G401.6 (cell line): ENCODE results near the gene ZFPM1.

Source experiments
- FAIRE-seq: peaks from 2 replicates; lab custom pipeline; 2012; peaks lifted over from hg19 to GRCh38; lab: Jason Lieb, UNC

The ZFPM1 gene

DNA sequence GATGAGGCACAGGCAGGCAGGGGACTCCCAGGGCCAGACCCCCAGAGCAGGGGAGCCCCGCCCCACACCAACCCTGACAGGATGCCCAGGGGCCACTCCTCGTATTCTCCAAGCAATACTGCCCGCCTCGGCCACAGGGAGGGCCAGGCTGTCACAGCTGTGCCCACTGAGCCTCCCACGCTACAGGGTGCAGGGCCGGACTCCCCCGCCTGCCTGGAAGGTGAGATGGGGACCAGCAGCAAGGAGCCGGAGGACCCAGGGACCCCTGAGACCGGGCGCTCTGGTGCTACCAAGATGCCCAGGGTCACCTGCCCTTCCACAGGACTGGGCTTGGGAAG, 18.8 kb upstream of the ZFPM1 start:
- no peak for FAIRE-seq

DNA sequence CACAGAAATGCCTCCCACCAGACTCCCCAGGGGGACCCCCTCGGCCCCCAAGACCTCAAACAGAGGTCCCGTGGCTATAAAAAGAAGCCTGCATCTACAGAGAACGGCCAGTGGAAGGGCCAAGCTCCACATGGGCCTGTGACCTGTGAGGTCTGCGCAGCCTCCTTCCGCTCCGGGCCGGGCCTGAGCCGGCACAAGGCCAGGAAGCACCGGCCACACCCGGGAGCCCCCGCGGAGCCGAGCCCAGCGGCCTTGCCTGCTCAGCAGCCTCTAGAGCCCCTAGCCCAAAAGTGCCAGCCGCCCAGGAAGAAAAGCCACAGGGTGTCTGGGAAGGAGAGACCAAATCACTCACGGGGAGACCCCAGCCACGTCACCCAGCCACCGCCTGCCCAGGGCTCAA, 18.3 kb upstream of the ZFPM1 start:
- FAIRE-seq: no peak

DNA sequence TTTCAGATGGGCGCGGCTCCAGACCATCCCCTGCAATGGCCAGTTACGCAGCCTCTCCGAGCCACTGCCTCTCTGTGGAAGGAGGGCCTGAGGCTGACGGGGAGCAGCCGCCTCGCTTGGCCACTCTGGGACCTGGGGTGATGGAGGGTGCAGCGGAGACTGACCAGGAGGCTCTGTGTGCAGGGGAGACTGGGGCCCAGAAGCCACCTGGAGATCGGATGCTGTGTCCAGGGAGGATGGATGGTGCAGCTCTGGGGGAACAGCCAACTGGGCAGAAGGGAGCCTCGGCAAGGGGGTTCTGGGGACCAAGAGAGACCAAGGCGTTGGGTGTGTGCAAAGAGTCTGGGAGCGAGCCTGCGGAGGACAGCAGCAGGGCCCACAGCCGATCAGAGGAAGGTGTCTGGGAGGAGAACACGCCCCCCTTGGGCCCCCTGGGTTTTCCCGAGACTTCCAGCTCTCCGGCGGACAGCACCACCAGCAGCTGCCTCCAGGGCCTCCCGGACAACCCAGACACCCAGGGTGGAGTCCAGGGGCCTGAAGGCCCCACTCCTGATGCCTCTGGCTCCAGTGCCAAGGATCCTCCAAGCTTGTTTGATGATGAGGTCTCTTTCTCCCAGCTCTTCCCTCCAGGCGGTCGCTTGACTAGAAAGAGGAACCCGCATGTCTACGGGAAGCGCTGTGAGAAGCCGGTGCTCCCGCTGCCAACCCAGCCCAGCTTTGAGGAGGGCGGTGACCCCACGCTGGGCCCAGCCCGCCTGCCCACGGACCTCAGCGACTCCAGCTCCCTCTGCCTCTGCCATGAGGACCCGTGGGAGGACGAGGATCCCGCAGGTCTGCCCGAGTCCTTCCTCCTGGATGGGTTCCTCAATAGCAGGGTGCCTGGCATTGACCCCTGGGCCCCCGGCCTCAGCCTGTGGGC, 17.4 kb upstream of the ZFPM1 start:
- no peak for FAIRE-seq

DNA sequence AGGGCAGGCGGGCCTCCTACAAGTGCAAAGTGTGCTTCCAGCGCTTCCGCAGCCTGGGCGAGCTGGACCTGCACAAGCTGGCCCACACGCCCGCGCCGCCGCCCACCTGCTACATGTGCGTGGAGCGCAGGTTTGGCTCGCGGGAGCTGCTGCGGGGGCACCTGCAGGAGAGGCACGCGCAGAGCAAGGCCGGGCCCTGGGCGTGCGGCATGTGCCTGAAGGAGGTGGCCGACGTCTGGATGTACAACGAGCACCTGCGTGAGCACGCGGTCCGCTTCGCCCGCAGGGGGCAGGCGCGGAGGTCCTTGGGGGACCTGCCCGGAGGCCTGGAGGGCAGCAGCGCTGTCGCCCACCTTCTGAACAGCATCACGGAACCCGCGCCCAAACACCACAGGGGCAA, 16.3 kb upstream of the ZFPM1 start:
- no peak for FAIRE-seq

DNA sequence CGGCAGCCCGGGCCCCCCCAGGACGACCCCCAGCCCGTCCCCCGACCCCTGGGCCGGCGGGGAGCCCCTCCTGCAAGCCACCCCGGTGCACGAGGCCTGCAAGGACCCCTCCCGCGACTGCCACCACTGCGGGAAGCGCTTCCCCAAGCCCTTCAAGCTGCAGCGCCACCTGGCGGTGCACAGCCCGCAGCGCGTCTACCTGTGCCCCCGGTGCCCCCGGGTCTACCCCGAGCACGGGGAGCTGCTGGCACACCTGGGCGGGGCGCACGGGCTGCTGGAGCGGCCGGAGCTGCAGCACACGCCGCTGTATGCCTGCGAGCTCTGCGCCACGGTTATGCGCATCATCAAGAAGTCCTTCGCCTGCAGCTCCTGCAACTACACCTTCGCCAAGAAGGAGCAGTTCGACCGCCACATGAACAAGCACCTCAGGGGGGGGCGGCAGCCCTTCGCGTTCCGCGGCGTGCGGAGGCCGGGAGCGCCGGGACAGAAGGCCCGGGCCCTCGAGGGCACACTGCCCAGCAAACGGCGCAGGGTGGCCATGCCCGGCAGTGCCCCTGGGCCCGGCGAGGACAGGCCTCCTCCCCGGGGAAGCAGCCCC, 15.6 kb upstream of the ZFPM1 start:
- FAIRE-seq: no peak

DNA sequence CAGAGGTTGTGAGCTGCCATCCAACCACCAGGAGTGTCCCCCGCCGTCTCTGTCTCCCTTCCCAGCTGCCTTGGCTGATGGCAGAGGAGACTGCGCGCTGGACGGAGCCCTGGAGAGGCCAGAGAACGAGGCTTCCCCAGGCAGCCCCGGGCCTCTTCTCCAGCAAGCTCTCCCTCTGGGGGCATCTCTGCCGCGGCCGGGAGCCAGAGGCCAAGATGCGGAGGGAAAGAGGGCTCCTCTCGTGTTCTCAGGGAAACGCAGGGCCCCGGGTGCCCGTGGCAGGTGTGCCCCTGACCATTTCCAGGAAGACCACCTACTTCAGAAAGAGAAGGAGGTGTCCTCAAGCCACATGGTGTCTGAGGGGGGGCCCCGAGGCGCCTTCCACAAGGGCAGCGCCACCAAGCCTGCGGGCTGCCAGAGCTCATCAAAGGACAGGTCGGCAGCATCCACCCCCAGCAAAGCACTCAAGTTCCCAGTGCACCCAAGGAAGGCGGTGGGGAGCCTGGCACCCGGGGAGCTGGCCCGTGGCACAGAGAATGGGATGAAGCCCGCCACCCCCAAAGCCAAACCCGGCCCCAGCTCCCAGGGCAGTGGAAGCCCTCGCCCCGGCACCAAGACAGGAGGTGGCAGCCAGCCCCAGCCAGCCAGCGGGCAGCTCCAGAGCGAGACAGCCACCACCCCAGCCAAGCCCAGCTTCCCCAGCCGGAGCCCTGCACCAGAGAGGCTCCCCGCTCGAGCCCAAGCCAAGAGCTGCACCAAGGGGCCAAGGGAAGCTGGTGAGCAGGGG, 14.8 kb upstream of the ZFPM1 start:
- FAIRE-seq: no peak

DNA sequence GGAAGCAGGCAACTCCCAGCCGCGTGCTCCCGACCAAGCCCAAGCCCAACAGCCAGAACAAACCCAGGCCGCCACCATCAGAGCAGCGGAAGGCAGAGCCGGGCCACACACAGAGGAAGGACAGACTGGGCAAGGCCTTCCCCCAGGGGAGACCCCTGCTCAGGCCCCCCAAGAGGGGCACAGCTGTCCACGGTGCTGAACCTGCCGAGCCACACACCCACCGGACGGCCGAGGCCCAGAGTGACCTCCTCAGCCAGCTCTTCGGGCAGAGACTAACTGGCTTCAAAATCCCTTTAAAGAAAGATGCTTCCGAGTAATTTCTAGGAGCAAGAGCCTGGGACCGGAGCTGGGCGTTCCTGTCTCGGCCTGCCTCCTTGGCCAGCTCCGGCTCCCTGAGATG, 14.1 kb upstream of the ZFPM1 start:
- no peak for FAIRE-seq

DNA sequence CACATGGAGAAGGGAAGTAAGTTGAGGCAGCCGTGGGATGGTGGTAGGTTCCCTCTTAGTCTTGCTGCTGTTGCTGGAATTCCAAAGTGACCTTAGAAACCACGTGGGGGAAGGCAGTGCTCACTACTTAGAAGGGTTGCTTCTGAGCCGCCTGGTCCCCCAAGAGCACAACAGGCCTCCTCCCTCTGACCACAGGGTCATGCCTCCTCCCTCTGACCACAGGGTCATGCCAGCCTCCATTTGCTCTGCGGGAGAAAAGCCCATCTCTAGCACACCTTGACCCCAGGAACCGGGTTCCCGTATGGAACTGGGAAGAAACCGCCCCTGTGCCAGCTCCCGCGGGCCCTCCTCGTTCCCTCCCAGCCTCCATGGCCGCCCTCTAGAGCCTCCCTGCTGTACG, 13.4 kb upstream of the ZFPM1 start:
- no peak for FAIRE-seq

DNA sequence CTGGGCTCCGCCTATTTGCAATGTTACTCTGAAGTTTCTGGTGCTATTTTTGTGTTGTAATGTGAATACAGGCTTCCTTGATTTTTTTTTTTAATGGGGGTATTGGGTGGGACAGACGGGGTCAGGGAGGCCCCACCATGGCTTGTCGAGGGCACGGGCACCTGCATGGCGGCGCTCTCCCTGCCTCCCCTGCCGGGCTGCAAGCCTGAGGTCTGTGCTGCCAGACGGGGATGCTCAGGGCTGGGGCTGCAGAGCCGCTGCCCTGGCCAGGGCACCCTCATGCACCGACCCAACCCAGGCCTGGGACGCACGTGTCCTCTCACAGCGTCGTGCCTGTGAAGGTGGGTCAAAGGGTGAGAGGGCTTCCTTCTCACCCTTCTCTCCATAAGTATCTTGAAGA, 13.0 kb upstream of the ZFPM1 start:
- no peak for FAIRE-seq

DNA sequence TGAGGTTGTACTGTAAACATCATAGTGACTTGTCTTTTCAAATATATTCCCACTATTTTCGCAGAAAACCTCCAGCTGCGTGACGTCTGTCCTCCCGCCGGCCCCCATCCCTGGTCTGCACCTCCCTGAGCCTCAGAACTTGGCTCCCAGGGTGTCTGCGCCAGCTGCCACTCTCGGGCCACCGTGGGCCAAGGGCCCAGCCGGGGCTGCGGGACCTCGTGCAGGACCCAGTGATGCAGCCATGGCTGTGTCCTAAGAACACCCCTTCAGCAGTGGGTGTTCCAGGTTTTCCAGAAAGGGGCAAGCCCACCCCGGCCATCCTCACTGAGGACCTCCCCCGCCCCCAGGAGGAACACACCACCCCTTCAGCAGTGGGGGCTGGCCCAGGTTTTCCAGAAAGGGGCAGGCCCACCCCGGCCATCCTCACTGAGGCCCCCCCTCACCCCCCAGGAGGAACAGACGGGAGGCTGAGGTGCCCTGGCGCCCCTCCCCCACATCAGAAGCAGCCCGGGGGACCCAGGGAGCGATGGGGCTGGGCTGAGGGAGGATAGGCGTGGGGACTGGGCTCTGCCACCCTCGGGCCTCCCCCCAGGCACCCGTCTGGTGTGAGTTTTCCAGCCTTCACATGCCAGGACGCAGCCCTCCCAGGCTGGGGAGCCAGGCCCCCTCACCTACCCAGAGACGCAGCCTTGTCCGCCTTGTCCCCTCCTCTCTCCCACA, 12.2 kb upstream of the ZFPM1 start:
- no peak for FAIRE-seq

DNA sequence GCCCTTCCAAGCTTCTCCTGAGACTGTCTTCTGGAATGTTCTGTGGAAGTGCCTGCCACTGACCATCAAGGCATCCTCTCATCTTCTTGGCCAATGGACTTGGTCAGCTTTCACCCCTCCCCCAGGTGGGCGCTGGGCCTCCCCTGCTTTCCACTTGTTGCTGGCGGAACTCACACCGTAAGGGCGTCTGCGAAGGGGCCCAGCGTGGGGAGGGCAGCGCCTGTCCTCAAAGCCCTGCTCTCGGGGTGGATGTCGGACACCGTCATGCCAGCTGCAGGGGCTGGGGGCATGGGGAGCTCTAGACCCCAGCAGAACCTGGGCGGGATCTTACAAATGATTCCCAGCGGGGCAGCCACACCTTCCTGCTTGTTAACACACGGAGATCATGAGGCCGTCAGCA, 11.6 kb upstream of the ZFPM1 start:
- no peak for FAIRE-seq

DNA sequence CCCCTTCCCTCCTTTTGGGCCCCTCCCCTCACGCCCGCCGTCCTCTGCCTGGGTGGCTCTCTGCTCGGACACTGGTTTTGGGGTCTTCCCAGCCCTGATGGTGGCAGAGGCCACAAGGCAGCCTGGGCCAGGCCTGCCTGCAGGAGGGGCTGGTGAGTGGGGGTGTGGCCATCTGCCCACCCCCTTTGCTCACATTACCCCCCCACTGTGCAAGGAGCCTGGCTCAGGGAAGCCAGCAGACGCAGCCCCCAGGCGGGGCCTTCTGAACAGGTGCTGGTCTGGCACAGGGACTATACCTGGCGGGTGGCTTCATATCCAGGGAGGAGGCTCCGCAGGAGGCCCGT, 10.7 kb upstream of the ZFPM1 start:
- FAIRE-seq: no peak

DNA sequence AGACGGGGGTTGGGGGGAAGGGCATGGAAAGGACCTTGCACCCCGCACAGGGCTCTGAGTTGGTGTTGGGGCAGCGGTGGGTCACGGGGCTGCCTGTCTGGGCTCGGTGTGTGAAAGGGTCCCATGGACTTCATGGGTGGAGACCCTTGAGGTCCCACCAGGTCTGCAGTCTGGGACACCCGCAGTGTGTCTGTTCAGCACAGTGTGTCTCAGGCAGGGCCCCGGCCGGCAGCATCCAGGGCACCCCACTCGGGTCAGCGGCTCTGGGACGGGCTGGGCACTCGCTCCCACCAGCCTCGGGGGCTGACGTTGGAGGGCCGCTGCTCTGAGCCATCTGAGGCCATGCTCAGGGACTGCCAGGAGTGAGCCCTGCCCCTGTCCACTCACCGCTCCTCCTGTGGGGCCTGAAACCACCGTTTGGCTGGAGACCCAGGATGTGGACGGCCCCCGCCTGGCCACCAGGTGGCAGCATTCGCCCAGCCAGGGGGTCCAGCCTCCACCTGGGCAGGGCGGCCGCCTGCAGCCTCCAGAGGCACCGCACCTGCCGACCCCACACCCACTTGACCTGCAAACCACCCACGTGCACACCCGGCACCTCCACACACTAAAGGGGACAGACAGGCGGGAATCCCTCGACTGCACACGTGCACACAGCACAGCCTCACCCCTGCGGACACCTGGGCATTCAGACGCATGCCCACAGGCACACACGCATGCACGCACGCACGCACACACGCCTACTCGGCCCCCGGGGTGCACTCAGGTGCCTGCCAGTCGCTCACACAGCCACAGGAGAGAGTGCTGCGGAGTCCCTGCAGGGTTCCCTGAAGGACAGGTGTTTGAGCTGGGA, 10.1 kb upstream of the ZFPM1 start:
- FAIRE-seq: no peak

DNA sequence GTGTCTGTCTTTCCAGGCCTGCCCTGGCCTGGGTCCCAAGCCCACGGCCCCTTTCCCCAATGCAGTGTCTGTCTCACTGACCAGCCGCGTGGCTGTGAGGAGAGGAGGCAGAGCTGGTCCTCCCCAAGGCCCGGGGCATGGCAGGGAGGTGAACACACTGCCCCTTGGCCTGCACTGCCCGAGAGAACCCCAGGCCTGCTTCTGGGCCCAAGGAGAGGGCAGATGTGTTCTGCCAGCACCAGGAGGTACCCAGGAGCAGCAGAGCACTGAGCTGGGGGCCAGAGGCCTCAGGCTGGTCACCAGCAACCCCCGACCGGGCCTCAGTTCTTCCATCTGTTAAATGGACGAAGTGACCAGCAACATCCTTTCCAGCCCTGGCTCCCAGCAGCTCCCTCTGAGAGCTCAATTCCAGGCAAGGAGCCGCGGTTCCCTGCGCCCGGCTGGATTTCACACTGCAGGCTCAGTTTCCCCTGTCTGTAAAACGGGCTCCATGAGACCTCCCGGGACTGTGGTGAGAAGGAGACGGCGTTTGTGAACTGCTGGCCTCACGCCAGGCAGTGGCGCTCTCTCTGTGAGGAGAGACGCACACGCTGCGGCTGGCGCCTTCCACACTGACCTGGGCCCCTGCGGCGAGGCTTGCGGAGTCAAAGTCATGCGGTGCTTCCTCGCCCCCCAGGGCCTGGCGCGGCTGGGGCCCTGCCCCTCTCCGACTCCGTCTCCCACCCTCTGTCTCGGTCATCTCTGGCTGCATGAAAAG, 8.1 kb upstream of the ZFPM1 start:
- no peak for FAIRE-seq

DNA sequence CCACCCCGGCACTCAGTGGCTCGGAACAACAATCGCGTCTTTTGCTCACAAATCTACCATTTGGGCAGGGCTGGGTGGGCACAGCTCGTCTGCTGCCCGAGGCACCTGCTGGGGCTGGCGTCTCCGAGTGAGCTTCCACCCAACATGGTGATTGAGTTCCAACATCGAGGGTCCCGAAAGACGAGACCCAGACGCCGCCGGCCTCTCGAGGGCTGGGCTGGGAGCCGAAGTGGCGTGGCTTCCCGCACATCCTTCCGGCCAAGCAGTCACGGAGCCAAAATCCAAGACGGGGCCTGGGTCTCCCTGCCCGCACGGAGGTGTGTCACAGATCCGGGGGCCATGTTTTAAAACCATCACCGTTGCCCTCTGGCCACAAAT, 7.5 kb upstream of the ZFPM1 start:
- FAIRE-seq: no peak

DNA sequence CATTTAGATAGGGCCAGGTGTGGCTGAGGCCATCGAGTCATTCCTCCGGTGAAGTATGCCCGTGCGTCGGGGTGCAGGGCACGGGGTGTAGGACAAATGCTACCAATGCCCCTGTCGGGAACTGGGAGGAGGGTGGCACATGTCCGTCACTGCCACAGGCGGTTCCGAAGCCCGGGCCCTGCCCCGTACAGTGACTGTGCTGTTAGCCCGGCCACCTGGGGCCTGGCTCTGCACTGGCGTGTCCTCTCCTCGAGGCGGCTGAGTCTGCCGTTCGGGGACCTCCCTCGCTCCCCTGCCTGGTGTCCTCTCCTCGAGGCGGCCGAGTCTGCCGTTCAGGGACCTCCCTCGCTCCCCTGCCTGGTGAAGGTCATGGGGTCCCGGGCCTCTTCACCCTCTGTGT, 7.0 kb upstream of the ZFPM1 start:
- FAIRE-seq: no peak

DNA sequence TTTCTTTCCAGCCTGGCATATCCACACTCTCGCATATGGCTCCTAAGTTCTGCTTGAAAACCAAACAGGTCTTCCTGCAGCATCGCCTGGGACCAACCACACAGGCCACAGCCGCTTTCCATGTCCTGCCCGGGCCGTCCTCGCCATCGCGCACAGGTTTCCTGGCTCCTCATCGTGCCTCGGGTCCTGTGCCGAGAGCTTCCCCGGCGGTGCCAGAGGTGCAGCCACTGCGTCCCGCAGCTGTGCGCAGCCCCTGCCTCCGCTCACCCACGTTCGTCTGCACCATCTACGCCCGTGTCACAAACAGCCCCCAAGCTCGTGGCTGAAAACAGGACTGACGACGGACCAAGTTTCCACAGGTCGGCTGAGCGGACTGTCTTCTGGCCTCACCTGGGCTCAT, 6.3 kb upstream of the ZFPM1 start:
- FAIRE-seq: no peak

DNA sequence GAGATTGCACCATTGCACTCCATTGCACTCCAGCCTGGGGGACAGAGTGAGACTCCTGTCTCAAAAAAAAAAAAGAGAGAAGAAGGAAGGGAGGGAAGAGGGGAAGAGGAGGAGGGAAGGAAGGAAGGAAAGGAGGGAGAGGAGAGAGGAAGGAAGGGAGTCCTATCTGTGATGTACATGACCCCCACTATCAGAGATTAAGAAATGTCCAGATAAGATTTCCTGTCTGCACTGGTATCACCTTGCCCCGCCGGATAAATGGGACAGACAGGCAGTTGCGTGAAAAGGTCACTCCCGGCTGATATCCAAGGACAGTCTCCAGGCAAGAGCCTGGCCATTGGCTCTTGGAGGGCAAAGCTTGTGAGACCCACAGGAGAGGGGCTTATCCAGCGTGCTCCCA, 5.2 kb upstream of the ZFPM1 start:
- no peak for FAIRE-seq

DNA sequence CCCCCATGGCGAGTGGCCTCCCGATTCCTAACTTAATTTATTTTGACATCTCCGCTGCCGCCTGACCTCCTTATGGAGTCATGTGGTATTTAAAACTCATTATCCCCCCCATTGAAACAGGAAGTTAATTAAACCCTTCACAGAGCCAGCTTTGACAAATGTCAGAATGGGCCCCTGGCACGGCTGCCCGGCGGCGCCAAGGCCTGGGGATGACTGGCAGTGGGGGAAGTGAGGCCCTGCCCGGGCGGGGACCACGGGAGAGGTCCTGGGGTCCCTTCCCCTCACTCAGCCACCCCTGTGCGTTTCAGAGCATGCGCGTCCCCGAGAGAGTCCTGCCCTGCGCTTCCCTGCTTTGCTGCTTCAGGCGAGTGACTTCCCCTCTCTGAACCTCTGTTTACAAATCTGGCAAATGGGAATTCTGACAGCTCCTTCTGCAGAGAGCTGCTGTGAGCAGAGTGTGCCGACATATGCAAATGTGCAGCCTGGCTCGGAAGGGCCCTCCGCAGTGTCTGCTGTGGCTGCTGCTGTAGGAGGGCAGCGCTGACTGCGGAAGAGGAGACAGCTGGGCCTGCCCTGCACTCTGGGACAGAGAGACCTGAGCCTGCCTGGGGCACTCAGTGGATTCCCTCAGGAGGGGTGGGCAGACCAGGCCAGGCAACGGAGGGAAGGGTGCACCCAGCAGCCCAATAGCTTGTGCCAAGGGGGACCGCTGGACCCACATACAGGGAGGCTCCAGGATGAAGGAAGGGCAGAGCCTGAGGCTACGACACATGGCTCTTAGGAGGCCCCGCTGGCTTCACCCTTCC, 4.4 kb upstream of the ZFPM1 start:
- FAIRE-seq: no peak

DNA sequence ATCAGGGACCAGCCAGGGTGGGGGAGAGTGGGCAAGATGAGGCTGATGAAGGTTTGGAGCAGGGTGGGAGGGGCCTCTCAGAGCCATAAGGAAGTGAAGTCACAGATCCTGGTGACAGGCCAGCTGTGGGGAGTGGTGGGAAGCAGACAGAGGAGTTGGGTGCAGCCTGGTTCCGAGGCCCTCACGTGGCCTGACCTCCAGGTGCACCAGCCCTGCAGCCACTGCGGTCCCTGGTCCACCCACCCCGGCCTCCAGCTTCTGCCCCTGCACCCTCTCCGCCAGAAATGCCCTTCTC, 3.9 kb upstream of the ZFPM1 start:
- FAIRE-seq: no peak
